ENCODE data around the gene IQSEC2.

Gene IQSEC2

GRCh38 chrX:53281321-53281822, at the start of gene IQSEC2:
IQSEC2 (minus strand) TSS chrX:53281584.
- no peak for DNase-seq (ENCODE audit: low read depth in 2 of 2)

GRCh38 chrX:53330331-53330730, 48.9 kb upstream of the IQSEC2 start:
- no peak for DNase-seq (ENCODE audit: low read depth in 2 of 2)

GRCh38 chrX:53324803-53325202, 43.4 kb upstream of the IQSEC2 start:
- DNase-seq (ENCODE audit: low read depth in 2 of 2), result no peak

GRCh38 chrX:53324085-53324484, 42.7 kb upstream of the IQSEC2 start:
- DNase-seq (ENCODE audit: low read depth in 2 of 2), result no peak

- DNase-seq (ENCODE audit: low read depth in 2 of 2), result no peak
These were observed 41.8 kb upstream of the IQSEC2 start for GRCh38 chrX:53323196-53323595.

GRCh38 chrX:53321943-53322497, 40.6 kb upstream of the IQSEC2 start:
- DNase-seq (ENCODE audit: low read depth in 2 of 2), result no peak

GRCh38 chrX:53321230-53321942, 40.0 kb upstream of the IQSEC2 start:
- no peak for DNase-seq (ENCODE audit: low read depth in 2 of 2)

- no peak for DNase-seq (ENCODE audit: low read depth in 2 of 2)
These were observed 39.3 kb upstream of the IQSEC2 start for GRCh38 chrX:53320543-53321229.

- DNase-seq (ENCODE audit: low read depth in 2 of 2), result no peak
These were observed 38.5 kb upstream of the IQSEC2 start for GRCh38 chrX:53319614-53320542.

- no peak for DNase-seq (ENCODE audit: low read depth in 2 of 2)
These were observed 37.5 kb upstream of the IQSEC2 start for GRCh38 chrX:53318766-53319353.

- DNase-seq (ENCODE audit: low read depth in 2 of 2), result peak; percentile 21 to 59
These were observed 36.1 kb upstream of the IQSEC2 start for GRCh38 chrX:53317365-53318069.

GRCh38 chrX:53316860-53317237, 35.5 kb upstream of the IQSEC2 start:
- no peak for DNase-seq (ENCODE audit: low read depth in 2 of 2)

GRCh38 chrX:53316111-53316859, 34.9 kb upstream of the IQSEC2 start:
- DNase-seq (ENCODE audit: low read depth in 2 of 2), result no peak

GRCh38 chrX:53313728-53314105, 32.3 kb upstream of the IQSEC2 start:
- no peak for DNase-seq (ENCODE audit: low read depth in 2 of 2)

- peak in 1 of 2 donors; percentile 58 for DNase-seq (ENCODE audit: low read depth in 2 of 2)
These were observed 31.8 kb upstream of the IQSEC2 start for GRCh38 chrX:53312946-53313727.

- no peak for DNase-seq (ENCODE audit: low read depth in 2 of 2)
These were observed 28.5 kb upstream of the IQSEC2 start for GRCh38 chrX:53309837-53310236.

GRCh38 chrX:53308836-53309235, 27.5 kb upstream of the IQSEC2 start:
- no peak for DNase-seq (ENCODE audit: low read depth in 2 of 2)

- DNase-seq (ENCODE audit: low read depth in 2 of 2), result no peak
These were observed 24.9 kb upstream of the IQSEC2 start for GRCh38 chrX:53305996-53306937.
